Stimulated activated CD8-positive, alpha-beta memory T cell treated with anti-CD3 and anti-CD28 coated beads, Interleukin-7, amount 100 ng/mL, for 24 hours (primary cell): ENCODE measurements around the gene RPTOR.
"Not testable (repeated sequence)": the region's sequence is repeated elsewhere in the genome, so short reads cannot be mapped to it uniquely, and the experiment has no call there.

Source experiments
- DNase-seq: peaks from one replicate; pipeline ENCODE4 v3.0.0-alpha.2; 2020; ENCODE audit warnings: low read depth

The RPTOR gene

DNA sequence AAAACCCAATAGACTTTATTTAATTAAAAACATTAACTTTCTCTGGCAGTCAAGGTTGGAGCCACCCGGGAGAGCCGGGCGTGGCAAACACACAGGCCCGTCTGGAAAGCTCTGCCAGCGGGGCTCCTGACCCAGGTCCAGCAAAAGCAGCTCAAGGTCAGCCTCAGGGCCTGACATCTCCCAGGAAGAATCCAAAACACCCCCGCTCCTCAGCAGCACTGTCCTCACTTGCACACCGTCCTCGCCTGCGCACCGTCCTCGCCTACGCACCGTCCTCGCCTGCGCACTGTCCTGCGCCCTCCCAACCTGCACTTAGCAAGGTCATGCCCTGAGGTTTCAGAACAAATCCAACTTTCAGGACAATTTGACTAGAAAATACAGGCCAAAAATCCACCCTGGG, 31.4 kb upstream of the RPTOR start:
- DNase-seq, result no peak

DNA sequence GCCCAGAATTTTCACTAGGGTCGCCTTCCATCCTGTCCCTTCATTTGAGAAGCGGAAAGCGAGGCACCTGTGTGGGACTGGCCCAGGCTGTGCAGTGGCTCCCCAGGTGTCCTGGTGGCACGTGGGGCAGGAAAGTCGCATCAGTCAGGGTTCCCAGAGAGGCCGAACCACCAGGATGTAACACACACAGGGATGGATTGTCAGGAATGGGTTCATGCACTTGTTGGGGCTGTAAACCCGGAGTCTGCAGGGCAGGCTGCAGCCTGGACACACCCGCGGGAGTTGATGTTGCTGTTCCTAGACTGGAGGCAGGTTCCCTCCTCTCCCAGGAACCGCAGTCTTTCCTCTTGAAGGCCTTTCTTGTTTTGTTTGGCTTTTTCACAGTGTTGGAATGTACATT, 30.7 kb upstream of the RPTOR start:
- DNase-seq, result no peak

- DNase-seq, result no peak
These were observed 28.3 kb upstream of the RPTOR start for GRCh38 chr17:80516171-80516932.

DNA sequence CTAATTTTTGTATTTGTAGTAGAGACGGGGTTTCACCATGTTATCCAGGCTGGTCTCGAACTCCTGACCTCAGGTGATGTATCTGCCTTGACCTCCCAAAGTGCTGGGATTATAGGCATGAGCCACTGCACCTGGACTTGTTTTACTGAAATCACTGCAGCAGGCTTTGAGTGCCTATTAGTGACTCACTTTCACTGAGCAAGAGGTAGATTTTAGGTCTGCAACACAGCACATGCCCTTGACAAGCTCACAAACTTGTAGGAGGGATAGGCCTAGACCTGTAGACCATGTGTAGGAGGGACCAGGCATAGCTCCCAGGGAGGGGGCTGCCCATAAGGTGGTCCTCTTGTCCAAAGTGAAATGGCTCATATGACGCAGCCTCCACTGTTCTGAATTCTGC, 27.0 kb upstream of the RPTOR start:
- DNase-seq, result no peak

DNA sequence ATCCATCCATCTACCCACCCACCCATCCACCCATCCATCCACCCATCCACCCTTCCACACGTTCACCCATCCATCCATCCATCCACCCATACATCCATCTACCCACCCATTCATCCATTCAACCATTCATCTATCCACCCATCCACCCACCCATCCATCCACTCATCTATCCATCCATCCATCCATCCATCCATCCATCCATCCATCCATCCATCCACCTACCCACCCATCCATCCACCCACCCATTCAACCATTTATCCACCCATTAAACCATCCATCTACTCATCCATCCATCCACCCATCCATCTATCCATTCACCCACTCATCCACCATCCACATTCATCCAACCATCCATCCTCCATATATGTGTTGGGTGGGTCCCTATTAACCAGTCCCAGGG, 26.2 kb upstream of the RPTOR start:
- DNase-seq, result no peak

DNA sequence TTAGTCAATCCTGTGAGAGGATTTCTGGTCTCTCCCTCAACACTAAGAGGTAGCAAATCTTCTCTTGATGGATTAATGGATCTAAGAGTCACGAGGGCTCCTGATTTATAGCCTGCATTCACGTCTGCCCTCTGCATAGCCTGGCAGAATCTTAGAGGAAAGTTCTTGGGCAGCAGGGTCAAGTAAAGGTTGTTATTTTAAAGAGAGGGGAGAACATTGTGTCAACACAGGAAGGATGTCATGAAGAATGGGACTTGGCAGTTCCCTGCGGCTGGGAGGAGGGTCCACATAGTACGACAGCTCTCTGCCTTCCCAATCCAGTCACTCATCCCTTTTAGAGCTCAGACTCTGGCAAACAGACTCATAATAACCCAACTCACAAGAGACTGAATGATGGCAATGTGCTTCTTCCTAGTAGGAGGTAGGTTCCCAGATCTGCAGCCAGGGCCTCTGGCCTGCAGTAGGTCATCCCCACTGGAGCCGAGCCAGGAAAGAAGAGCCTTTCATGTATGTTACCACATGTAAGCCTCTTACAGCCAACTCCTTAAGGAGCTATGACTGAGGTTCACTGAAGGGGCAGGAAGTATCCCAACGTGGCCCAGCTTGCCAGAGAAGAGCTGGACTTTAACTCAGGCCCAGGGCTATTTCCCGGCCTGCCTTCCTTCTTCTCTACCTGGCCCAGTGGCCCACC, 25.4 kb upstream of the RPTOR start:
- DNase-seq, result no peak

DNA sequence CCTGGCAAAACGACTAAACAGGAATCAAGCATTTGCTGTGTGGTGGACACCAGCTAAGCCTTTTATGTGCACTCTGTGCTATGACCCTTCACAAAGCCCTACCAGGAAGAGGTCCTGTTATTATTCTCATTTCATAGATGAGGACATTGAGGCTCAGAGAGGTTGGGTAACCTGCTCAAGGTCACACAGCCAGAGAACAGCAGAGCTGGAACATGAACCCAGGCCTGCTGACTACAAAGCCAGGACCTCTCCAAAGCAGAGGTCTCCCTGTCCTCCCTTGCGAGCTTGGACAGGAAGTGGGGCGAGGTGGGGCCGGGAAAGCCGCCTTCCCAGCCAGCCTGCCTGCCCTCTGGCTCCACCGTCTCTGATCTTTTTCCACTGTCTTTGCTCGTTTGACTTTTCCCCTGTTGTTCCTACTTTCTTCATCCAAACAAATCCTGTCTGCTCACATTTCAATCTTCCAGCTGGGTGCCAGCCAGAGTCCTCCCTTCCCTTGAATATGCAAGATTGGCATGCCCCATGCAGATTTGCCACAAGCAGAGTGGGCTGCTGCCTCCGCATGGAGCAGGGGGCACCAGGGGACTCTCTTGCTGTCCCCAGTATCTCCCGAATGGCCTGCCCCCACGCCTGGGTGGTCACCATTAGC, 23.7 kb upstream of the RPTOR start:
- DNase-seq, result no peak

DNA sequence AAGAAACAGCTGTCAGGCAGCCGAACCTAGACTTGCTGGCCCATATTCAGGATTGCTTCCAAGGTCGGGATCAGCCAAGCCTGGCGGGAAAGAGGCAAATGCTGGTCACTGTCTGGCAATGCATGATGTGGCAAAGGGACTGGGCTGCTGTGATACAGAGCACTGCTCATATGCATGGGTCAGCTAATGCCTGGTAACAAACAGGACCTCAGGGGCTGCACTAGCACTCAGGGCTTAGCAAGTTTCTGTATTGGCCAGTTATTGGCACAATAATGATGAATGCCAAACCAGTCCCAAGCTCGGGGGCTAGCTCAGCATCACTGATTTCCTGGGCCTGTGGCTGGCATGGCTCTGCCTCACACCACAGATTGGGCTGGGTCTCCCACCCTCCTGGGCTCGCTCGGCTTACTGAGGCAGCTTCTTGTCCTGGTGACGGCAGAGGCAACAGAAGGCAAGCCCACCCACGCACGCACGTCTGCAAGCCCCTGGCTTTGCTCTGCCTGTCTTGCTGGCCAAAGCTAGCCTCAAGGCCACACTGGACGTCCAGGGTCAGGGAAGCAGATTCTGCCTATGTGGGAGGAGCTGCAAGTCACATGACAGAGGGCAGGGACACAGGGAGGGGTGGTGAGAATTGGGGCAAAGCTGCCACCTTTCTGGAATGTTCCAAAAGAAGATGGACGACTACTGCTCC, 21.4 kb upstream of the RPTOR start:
- DNase-seq, result no peak

DNA sequence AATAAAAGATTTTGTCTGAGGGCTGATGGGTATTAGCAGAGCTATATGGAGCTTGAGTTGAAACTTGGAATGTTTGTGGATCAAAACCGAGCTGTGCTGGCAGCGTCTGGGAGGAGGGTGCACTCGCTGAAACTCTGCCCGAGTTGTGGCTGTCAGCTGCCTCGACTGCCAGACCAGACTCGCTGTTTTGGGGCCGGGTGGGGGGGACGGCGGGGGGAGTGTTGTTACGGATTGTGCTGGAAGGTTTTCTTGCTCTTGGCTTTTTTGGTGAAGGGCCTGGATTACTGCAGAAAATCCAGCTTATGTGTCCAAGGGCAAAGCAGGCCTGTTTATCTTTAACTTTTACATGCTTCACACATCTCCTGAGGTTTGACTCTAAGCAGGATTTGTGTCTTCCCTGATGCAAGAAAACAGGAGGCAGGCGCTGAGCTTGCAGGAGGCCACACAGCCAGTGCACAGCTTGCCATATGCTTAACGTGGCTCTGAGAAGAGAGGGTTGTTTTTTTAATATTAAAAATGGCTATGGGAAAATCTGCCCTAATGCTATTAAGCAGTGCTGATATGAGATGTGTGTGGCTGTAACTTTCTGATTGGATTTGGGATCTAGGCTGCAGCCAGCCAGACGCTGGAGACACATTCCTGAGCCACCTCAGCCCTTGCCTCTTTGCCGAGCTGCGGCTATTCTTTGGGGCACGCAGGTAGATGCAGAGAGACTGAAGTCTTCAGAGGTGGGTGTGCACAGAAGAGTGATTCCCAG, 20.5 kb upstream of the RPTOR start:
- DNase-seq, result no peak

DNA sequence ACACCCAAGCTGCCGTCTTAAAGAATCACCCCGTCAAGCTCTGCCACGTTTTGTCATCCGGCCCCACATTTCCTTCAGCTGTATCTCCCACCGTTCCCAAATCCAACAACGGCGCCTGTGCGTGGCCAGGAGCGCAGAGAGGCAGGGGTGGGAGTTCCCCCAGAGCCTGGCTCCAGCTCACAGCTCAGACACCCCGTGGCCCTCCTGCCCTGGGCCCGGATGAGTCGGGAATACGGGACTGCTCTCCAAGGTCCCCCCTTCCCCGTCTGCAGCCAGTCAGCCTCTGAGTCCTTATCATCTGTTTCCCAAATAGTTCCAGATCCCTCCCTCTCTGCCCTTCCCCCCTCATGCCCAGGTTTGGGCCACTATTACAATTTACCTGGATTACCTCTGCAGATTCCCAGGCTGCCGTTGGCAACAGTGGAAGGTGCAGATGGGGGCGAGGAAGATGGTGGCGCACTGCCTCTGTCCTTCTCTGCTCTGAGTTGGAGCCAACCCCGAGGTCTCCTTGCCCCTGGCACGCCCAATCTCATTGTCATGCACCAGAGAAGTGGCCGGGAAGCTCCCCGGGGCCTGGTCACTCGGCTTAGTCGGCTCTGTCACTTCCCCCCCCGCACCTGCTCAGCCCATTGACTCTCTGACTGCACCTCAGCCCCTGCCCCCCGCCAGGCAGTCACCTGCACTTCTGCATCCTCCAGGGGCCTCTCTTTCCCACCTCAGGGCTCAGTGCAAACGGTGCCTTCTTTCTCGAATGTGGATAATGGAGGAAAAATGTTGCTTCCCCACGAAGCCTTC, 18.3 kb upstream of the RPTOR start:
- DNase-seq, result no peak

- no peak for DNase-seq
These were observed 17.5 kb upstream of the RPTOR start for GRCh38 chr17:80527016-80527645.

- DNase-seq, result no peak
These were observed 16.1 kb upstream of the RPTOR start for GRCh38 chr17:80528536-80528935.

GRCh38 chr17:80529104-80529903, 15.3 kb upstream of the RPTOR start:
- no peak for DNase-seq

DNA sequence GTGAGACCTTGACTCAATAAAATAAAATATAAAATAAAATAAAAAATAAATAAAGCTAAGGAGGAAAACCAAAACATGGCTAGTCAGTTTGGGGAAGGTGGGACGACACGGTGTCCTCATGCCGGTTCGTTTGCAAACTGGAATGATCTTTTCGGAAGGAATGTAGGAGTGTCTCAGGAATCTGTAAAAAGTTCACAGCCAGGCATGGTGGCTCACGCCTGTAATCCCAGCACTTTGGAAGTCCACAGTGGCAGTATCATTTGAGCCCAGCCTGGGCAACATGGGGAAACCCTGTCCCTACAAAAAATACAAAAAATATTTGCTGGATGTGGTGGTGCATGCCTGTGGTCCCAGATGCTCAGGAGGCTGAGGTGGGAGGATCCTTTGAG, 14.7 kb upstream of the RPTOR start:
- DNase-seq, result no peak

DNA sequence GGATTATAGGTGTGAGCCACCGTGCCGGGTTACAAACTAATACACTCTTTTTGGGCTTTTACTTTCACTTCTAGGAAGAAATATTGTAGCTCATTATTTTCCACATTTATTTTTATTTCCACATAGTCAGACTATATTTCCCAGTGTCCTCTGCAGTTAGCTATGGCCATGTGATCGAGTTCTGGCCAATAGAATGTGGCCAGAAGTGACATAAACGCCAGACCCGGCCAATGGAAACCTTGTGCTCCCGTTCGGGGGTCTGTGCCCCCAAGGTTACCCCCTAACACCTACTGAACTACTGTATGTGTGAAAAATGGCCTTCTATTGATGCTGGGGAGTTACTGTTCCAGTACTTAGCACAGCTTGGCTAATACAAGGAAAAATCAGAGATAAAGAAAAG, 13.2 kb upstream of the RPTOR start:
- DNase-seq, result no peak

DNA sequence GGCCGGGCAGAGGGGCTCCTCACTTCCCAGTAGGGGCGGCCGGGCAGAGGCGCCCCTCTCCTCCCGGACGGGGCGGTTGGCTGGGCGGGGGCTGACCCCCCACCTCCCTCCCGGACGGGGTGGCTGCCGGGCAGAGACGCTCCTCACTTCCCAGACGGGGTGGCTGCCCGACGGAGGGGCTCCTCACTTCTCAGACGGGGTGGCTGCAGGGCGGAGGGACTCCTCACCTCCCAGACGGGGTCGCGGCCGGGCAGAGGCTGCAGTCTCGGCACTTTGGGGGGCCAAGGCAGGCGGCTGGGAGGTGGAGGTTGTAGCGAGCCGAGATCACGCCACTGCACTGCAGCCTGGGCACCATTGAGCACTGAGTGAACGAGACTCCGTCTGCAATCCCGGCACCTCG, 7.3 kb upstream of the RPTOR start:
- not testable (repeated sequence) for DNase-seq

- no peak for DNase-seq
These were observed 6.2 kb upstream of the RPTOR start for GRCh38 chr17:80538484-80538883.

DNA sequence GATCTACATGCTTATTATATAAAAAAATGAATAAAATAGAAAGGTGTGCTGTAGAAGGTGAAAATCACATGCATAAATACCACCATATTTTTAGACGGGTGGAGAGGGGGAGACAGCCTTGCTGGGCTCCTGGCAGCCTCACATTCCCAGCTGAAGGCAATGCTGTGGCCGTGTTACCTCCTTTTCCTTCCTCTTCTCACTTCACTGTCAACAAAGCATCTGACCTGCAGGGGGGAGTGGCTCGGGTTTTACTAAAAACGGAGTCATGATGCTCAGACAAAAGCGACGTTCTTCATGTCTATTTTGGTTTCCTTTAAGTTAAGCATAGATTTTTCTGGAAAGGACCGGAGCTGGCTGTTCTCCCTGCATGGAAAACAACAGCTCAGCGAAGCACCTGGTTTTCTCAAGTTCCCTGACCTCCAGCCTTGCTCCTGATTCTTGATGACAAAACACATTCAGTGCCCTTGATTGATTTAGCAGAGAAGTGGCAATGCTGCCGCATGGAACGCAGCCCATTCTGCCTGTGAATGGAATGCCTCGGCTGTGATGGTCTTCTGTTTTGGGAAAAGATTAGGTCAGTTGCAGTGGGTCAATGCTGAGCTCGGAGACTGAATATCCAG, 5.5 kb upstream of the RPTOR start:
- DNase-seq, result no peak

- no peak for DNase-seq
These were observed 825 bp downstream of the RPTOR start for GRCh38 chr17:80545499-80545826.

- no peak for DNase-seq
These were observed 1.6 kb downstream of the RPTOR start for GRCh38 chr17:80546267-80546666.
